Panc1 (cell line): ENCODE measurements around the gene DDX18.

Experiments used
- CTCF ChIP-seq: fragments of 450-650 bp; IDR thresholded peaks from 2 replicates; pipeline ENCODE4 v1.5.1; 2017; ENCODE audit warnings: mild to moderate bottlenecking
- POLR2AphosphoS5 ChIP-seq: IDR thresholded peaks from 2 replicates; pipeline ENCODE4 v1.6.1; 2012; ENCODE audit warnings: mild to moderate bottlenecking, low read depth, low read length, moderate library complexity
- REST ChIP-seq, 2 experiments: IDR thresholded peaks; 2 replicates each; pipeline ENCODE4 v1.6.1; 2011 to 2012; ENCODE audit warnings: low read depth in 2 of 2, control low read depth in 1 of 2, low read length in 1 of 2, mild to moderate bottlenecking in 1 of 2, moderate library complexity in 1 of 2; ENCODE audit not compliant: insufficient read depth in 1 of 2
- SIN3A ChIP-seq: IDR thresholded peaks from 2 replicates; pipeline ENCODE4 v1.6.1; 2012; ENCODE audit warnings: low read depth, mild to moderate bottlenecking, low read length, moderate library complexity, borderline replicate concordance; ENCODE audit not compliant: insufficient read depth
- TCF7L2 ChIP-seq: IDR thresholded peaks from 2 replicates; pipeline ENCODE4 v1.6.1; 2011; ENCODE audit warnings: mild to moderate bottlenecking, low read depth, low read length, inconsistent platforms

GRCh38 chr2:117845304-117845703 lies 30.8 kb downstream of the DDX18 start:
- TF ChIP-seq CTCF (no peak), POLR2AphosphoS5 (no peak), TCF7L2 (no peak), REST (IDR thresholded peaks at IDR 0.05; ENCODE audit: insufficient read depth in 1 of 2, low read depth in 2 of 2, low read length in 1 of 2) (no peak), SIN3A (no peak)
